Mesendoderm (in vitro differentiated cells): ENCODE measurements around the gene TLL2.

ENCODE experiments used
- DNase-seq: peaks from one replicate; pipeline ENCODE4 v3.0.0; 2013
- H2AK5ac ChIP-seq: 2 replicates; pipeline ENCODE4 v1.6.1; 2013; ENCODE audit warnings: low read length, inconsistent platforms
- H2BK120ac ChIP-seq: 2 replicates; pipeline ENCODE4 v1.6.1; 2013; ENCODE audit warnings: low read depth, mild to moderate bottlenecking, low read length, moderate library complexity, mixed read lengths
- H2BK15ac ChIP-seq: replicated peaks from 2 replicates; pipeline ENCODE4 v1.6.1; 2013; ENCODE audit warnings: low read depth, mild to moderate bottlenecking, moderate library complexity
- H2BK5ac ChIP-seq: 2 replicates; pipeline ENCODE4 v1.6.1; 2013; ENCODE audit warnings: low read length, inconsistent platforms
- H3K18ac ChIP-seq: 2 replicates; pipeline ENCODE4 v1.6.1; 2013; ENCODE audit warnings: mild to moderate bottlenecking, low read length, mixed read lengths
- H3K23ac ChIP-seq: one replicate; pipeline ENCODE4 v1.6.1; 2013; ENCODE audit warnings: low read length
- H3K27ac ChIP-seq: 2 replicates; pipeline ENCODE4 v1.5.1; 2013; ENCODE audit warnings: low read depth, mild to moderate bottlenecking, inconsistent platforms, low read length, moderate library complexity
- H3K27me3 ChIP-seq: 2 replicates; pipeline ENCODE4 v1.6.1; 2013; ENCODE audit warnings: low read length, control low read depth, mild to moderate bottlenecking, inconsistent platforms; ENCODE audit not compliant: insufficient read depth, poor library complexity
- H3K36me3 ChIP-seq: 2 replicates; pipeline ENCODE4 v1.6.1; 2013; ENCODE audit warnings: low read length, inconsistent platforms; ENCODE audit not compliant: control insufficient read depth, insufficient read depth
- H3K4ac ChIP-seq: one replicate; pipeline ENCODE4 v1.6.1; 2013; ENCODE audit warnings: low read depth, mild to moderate bottlenecking, low read length, moderate library complexity
- H3K4me1 ChIP-seq: 2 replicates; pipeline ENCODE4 v1.6.1; 2013; ENCODE audit warnings: low read depth, low read length, inconsistent platforms; ENCODE audit not compliant: control insufficient read depth
- H3K4me2 ChIP-seq: 2 replicates; pipeline ENCODE4 v1.6.1; 2013; ENCODE audit warnings: low read length
- H3K4me3 ChIP-seq: 2 replicates; pipeline ENCODE4 v1.5.1; 2013; ENCODE audit warnings: mild to moderate bottlenecking, low read length
- H3K56ac ChIP-seq: one replicate; pipeline ENCODE4 v1.6.1; 2013; ENCODE audit warnings: low read length
- H3K79me1 ChIP-seq: 2 replicates; pipeline ENCODE4 v1.6.1; 2013; ENCODE audit warnings: low read length, inconsistent platforms
- H3K79me2 ChIP-seq: 2 replicates; pipeline ENCODE4 v1.6.1; 2013; ENCODE audit warnings: mild to moderate bottlenecking, low read length; ENCODE audit not compliant: control insufficient read depth, insufficient read depth
- H3K9ac ChIP-seq: 2 replicates; pipeline ENCODE4 v1.6.1; 2013; ENCODE audit warnings: low read length, inconsistent platforms
- H4K5ac ChIP-seq: one replicate; pipeline ENCODE4 v1.6.1; 2013; ENCODE audit warnings: low read length
- H4K8ac ChIP-seq: one replicate; pipeline ENCODE4 v1.6.1; 2013; ENCODE audit warnings: low read depth, mild to moderate bottlenecking, control low read depth, low read length, moderate library complexity
- WGBS: extraction: QIAGEN DNeasy Blood & Tissue Kit; methylation state at CpG from one replicate; pipeline ENCODE4 v1.1.7; 2013; ENCODE audit warnings: low lambda C conversion rate, missing lambda C conversion rate; ENCODE audit not compliant: insufficient coverage; ENCODE audit errors: extremely low coverage; 5-methylcytosine and 5-hydroxymethylcytosine counted together

The TLL2 gene

DNA sequence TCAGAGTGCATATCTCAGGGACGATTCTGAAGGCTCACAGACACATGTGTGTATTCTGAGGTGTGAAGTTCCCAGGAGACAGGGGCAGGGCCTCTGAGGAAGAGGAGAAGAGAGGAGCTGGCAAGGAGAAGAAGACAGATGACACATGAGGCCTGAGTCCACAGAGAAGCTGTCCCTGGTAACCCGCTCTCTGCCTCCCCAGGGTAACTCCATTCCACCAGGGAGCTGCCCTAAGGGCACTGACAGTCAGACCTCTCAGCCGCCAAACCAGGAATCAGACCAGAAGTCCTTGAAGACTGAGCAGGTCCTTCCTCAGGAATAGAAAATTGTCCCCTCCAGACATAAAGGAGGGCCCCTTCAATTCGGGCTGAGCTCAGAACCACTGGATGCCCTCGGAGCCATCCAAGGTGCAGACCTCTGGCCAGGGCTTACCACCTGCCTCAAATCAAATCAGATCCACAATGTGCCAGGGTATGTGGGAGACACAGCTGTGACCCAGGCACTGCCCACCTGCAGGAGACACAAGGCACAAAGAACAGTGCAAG lies 57.4 kb downstream of the TLL2 start:
- Histone ChIP-seq H3K79me2 (no peaks in the 10 kb centered on the region), H4K8ac (no peak overlapping the region), H2BK5ac (no peak overlapping the region), H3K36me3 (no peaks in the 10 kb centered on the region), H2BK120ac (no peak overlapping the region), H3K56ac (no peak overlapping the region), H3K9ac (no peak overlapping the region), H3K4me2 (no peak overlapping the region), H3K79me1 (no peaks in the 10 kb centered on the region), H4K5ac (no peak overlapping the region), H2BK15ac (no peak overlapping the region), H3K4ac (no peak overlapping the region), H3K27me3 (no peaks in the 10 kb centered on the region), H2AK5ac (no peak overlapping the region), H3K4me1 (peaks cover 4% of the 10 kb centered on the region), H3K23ac (no peak overlapping the region), H3K4me3 (no peak overlapping the region), H3K27ac (no peak overlapping the region), H3K18ac (no peak overlapping the region)
- no CpG with 5 or more reads among the region's 5 CpGs for WGBS
- peak; percentile 51 for DNase-seq

DNA sequence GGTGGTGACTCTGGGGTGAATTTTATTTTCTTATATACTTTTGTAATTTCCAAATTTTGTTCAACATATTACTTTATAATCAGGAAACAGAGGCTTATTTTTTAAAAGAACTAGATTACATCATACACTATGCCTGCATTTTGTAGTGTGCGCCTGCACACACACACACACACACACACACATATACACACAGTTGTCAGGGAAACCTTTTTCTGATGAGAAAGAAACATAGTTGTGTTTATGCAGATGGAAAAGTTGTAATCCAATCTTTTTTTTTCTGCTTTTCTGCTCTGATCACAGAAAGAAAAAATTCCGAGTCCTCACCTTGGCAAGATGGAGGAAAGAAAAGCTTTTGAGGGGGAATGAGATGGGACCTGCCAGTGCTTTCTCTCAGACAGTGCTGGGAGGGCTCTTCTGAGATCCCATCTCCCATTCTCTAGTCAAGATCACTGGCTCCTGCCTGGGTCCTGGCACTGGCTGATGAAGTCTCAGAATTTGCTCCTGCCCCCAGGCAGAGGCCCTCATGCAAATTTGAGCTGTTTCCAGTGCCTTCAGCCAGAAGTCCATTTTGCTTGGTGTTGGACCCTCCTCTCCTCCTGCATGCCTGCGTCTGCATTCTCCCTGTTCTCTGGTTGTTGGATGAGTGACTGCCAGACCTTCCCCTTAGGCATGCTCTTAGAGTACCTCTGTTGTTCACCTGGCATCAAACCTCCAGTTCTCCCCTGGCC lies 59.7 kb downstream of the TLL2 start:
- no peak overlapping the region for H3K4me3 ChIP-seq
- H3K4me1 ChIP-seq = peaks cover 4% of the 10 kb centered on the region
- no peak overlapping the region for H2BK15ac ChIP-seq
- H2BK120ac ChIP-seq = no peak overlapping the region
- no peak overlapping the region for H3K23ac ChIP-seq
- no peak overlapping the region for H4K8ac ChIP-seq
- H3K79me2 ChIP-seq = no peaks in the 10 kb centered on the region
- H4K5ac ChIP-seq = no peak overlapping the region
- H2AK5ac ChIP-seq = no peak overlapping the region
- no peak for DNase-seq
- no peaks in the 10 kb centered on the region for H3K27me3 ChIP-seq
- H3K56ac ChIP-seq = no peak overlapping the region
- H3K4ac ChIP-seq = no peak overlapping the region
- H3K79me1 ChIP-seq = no peaks in the 10 kb centered on the region
- no peak overlapping the region for H3K9ac ChIP-seq
- H3K27ac ChIP-seq = no peak overlapping the region
- H3K4me2 ChIP-seq = no peak overlapping the region
- no peak overlapping the region for H3K18ac ChIP-seq
- H3K36me3 ChIP-seq = no peaks in the 10 kb centered on the region
- H2BK5ac ChIP-seq = no peak overlapping the region
- no CpG with 5 or more reads among the region's 3 CpGs for WGBS

GRCh38 chr10:96452494-96453153 lies 61.1 kb downstream of the TLL2 start:
- no peak overlapping the region for H3K4me3 ChIP-seq
- H3K9ac ChIP-seq = no peak overlapping the region
- peaks cover 4% of the 10 kb centered on the region for H3K4me1 ChIP-seq
- no peak overlapping the region for H2BK5ac ChIP-seq
- H3K27me3 ChIP-seq = no peaks in the 10 kb centered on the region
- no peak overlapping the region for H3K27ac ChIP-seq
- no peak overlapping the region for H2AK5ac ChIP-seq
- no CpG with 5 or more reads among the region's 7 CpGs for WGBS
- H3K4me2 ChIP-seq = no peak overlapping the region
- H3K79me2 ChIP-seq = no peaks in the 10 kb centered on the region
- H3K18ac ChIP-seq = no peak overlapping the region
- no peaks in the 10 kb centered on the region for H3K79me1 ChIP-seq
- H2BK15ac ChIP-seq = no peak overlapping the region
- H4K5ac ChIP-seq = no peak overlapping the region
- H4K8ac ChIP-seq = no peak overlapping the region
- no peak overlapping the region for H2BK120ac ChIP-seq
- H3K56ac ChIP-seq = no peak overlapping the region
- DNase-seq = no peak
- H3K36me3 ChIP-seq = no peaks in the 10 kb centered on the region
- H3K4ac ChIP-seq = no peak overlapping the region
- H3K23ac ChIP-seq = no peak overlapping the region

- H3K4ac ChIP-seq = no peak overlapping the region
- H3K23ac ChIP-seq = no peak overlapping the region
- H2BK5ac ChIP-seq = no peak overlapping the region
- H3K4me1 ChIP-seq = no peaks in the 10 kb centered on the region
- WGBS = no CpG with 5 or more reads among the region's 12 CpGs
- no peak overlapping the region for H3K9ac ChIP-seq
- no peaks in the 10 kb centered on the region for H3K36me3 ChIP-seq
- no peak overlapping the region for H2BK120ac ChIP-seq
- no peak overlapping the region for H4K8ac ChIP-seq
- no peaks in the 10 kb centered on the region for H3K79me2 ChIP-seq
- no peak overlapping the region for H3K4me2 ChIP-seq
- no peak overlapping the region for H2AK5ac ChIP-seq
- H3K56ac ChIP-seq = no peak overlapping the region
- no peaks in the 10 kb centered on the region for H3K79me1 ChIP-seq
- H3K4me3 ChIP-seq = no peak overlapping the region
- no peaks in the 10 kb centered on the region for H3K27me3 ChIP-seq
- no peak overlapping the region for H2BK15ac ChIP-seq
- H4K5ac ChIP-seq = no peak overlapping the region
- no peak overlapping the region for H3K18ac ChIP-seq
- H3K27ac ChIP-seq = no peak overlapping the region
- DNase-seq = peak; percentile 78
Measured at GRCh38 chr10:96450529-96451207, 63.1 kb downstream of the TLL2 start.

DNA sequence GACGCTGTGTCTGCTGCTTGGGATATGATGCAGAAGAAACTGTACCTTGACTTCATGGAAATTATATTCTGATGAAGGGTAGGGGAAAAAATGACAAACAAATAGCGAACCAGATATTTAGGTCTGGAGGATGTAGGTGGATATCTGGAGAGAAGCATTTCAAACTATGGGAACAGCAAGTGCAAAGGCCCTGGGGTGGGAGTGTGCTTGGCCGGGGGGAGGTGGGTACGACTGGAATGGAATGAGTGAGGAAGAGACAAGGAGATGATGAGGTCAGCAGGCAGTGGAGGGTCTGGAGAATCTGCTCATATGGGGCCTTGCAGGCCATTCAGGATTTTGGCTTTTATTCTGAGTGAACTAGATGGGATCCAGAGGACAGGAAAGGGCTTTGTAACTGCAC lies 65.2 kb downstream of the TLL2 start:
- H2BK5ac ChIP-seq = no peak overlapping the region
- H3K56ac ChIP-seq = no peak overlapping the region
- H3K4me2 ChIP-seq = no peak overlapping the region
- H2BK120ac ChIP-seq = no peak overlapping the region
- no peak overlapping the region for H2BK15ac ChIP-seq
- H3K9ac ChIP-seq = no peak overlapping the region
- H2AK5ac ChIP-seq = no peak overlapping the region
- no peak overlapping the region for H3K23ac ChIP-seq
- no peak overlapping the region for H4K5ac ChIP-seq
- no CpG with 5 or more reads among the region's 4 CpGs for WGBS
- no peaks in the 10 kb centered on the region for H3K79me2 ChIP-seq
- DNase-seq = no peak
- no peaks in the 10 kb centered on the region for H3K79me1 ChIP-seq
- H3K18ac ChIP-seq = no peak overlapping the region
- no peaks in the 10 kb centered on the region for H3K36me3 ChIP-seq
- H4K8ac ChIP-seq = no peak overlapping the region
- H3K4ac ChIP-seq = no peak overlapping the region
- H3K4me1 ChIP-seq = no peaks in the 10 kb centered on the region
- H3K4me3 ChIP-seq = no peak overlapping the region
- no peaks in the 10 kb centered on the region for H3K27me3 ChIP-seq
- no peak overlapping the region for H3K27ac ChIP-seq
